ENCODE data around the gene ADAM15.
A peak's percentile ranks its signal among the peaks of the same experiment; 100 is the strongest.

The ADAM15 gene

GRCh38 chr1:155070721-155071569 is 19.8 kb downstream of the ADAM15 start (continued):
- TF ChIP-seq ZNF704 (tag by site-specific recombination; IDR thresholded peaks at IDR 0.05) (no peak), EGR2 (tag by site-specific recombination; IDR thresholded peaks at IDR 0.05; ENCODE audit: low read depth) (peak; percentile 83), ZNF394 (tag by site-specific recombination; IDR thresholded peaks at IDR 0.05; ENCODE audit: borderline replicate concordance) (no peak), MZF1 (tag by site-specific recombination; IDR thresholded peaks at IDR 0.05; ENCODE audit: borderline replicate concordance) (no peak), ZNF561 (tag by site-specific recombination; IDR thresholded peaks at IDR 0.05; ENCODE audit: borderline replicate concordance) (no peak), ZNF837 (tag by site-specific recombination; IDR thresholded peaks at IDR 0.05) (no peak), GLIS1 (tag by site-specific recombination; IDR thresholded peaks at IDR 0.05) (peak; percentile 73), KLF1 (tag by site-specific recombination; IDR thresholded peaks at IDR 0.05) (peak; percentile 97), ZBTB7A (tag by site-specific recombination; IDR thresholded peaks at IDR 0.05; ENCODE audit: low read depth) (no peak), KLF8 (tag by site-specific recombination; IDR thresholded peaks at IDR 0.05) (0 out of 2 replicates have a peak, but pooled peaks have one; percentile 45), ZXDB (tag by site-specific recombination; IDR thresholded peaks at IDR 0.05) (peak; percentile 66), ZNF184 (tag by site-specific recombination; IDR thresholded peaks at IDR 0.05) (no peak), ZSCAN30 (tag by site-specific recombination; IDR thresholded peaks at IDR 0.05) (no peak; the same call in 1 of the 2 replicates), ZNF600 (tag by site-specific recombination; IDR thresholded peaks at IDR 0.05) (0 out of 2 replicates have a peak, but pooled peaks have one; percentile 7), ZNF175 (tag by site-specific recombination; IDR thresholded peaks at IDR 0.05) (no peak), ZNF391 (tag by site-specific recombination; IDR thresholded peaks at IDR 0.05; ENCODE audit: borderline replicate concordance, low read depth) (no peak), ZNF785 (tag by site-specific recombination; IDR thresholded peaks at IDR 0.05) (no peak), AEBP2 (tag by site-specific recombination; IDR thresholded peaks at IDR 0.05; ENCODE audit: borderline replicate concordance) (no peak), ZNF768 (tag by site-specific recombination; IDR thresholded peaks at IDR 0.05) (no peak), ZNF302 (tag by site-specific recombination; IDR thresholded peaks at IDR 0.05; ENCODE audit: low read depth) (no peak), ZNF133 (tag by site-specific recombination; IDR thresholded peaks at IDR 0.05) (no peak), ZNF488 (tag by site-specific recombination; IDR thresholded peaks at IDR 0.05) (no peak), ZNF692 (tag by site-specific recombination; IDR thresholded peaks at IDR 0.05) (peak; percentile 67), BCL6B (tag by site-specific recombination; IDR thresholded peaks at IDR 0.05) (no peak), ZNF830 (tag by site-specific recombination; IDR thresholded peaks at IDR 0.05; ENCODE audit: low read depth) (no peak), MYNN (tag by site-specific recombination; IDR thresholded peaks at IDR 0.05; ENCODE audit: borderline replicate concordance) (no peak), ZNF792 (tag by site-specific recombination; IDR thresholded peaks at IDR 0.05) (no peak), SP2 (tag by site-specific recombination; IDR thresholded peaks at IDR 0.05) (peak; percentile 76), ZNF114 (tag by site-specific recombination; IDR thresholded peaks at IDR 0.05) (no peak), ZBTB10 (tag by site-specific recombination; IDR thresholded peaks at IDR 0.05) (peak; percentile 53; the same call in 1 of the 2 replicates), ZNF707 (tag by site-specific recombination; IDR thresholded peaks at IDR 0.05) (no peak), ZNF624 (tag by site-specific recombination; IDR thresholded peaks at IDR 0.05) (no peak)

Measured in HEK293 (cell line).